Fibroblast of lung (primary cell): ENCODE data around the gene RXRA.

Experiments used
- CTCF ChIP-seq, 2 donors: IDR thresholded peaks in 1 of 2; conservative IDR thresholded peaks in 1 of 2; 1 replicate in 1 of 2; 2 replicates in 1 of 2; pipeline ENCODE4 v1.5.1; 2011 to 2012; ENCODE audit warnings: low read length in 2 of 2, control low read depth in 1 of 2, inconsistent platforms in 1 of 2, low read depth in 1 of 2, mild to moderate bottlenecking in 1 of 2
- EZH2 ChIP-seq: IDR thresholded peaks from 2 replicates; pipeline ENCODE4 v1.5.1; 2012; ENCODE audit warnings: low read length, control low read depth, mild to moderate bottlenecking; ENCODE audit errors: missing control alignments

GRCh38 chr9:134340475-134341160, 14.4 kb downstream of the RXRA start:
- TF ChIP-seq CTCF (conservative IDR thresholded peaks at IDR 0.05 in 1 of 2, IDR thresholded peaks at IDR 0.05 in 1 of 2; ENCODE audit: low read depth in 1 of 2, low read length in 2 of 2) (no peak), EZH2 (no peak)
